ENCODE data around the gene TSPYL6. TPM values are rescaled to one million over a fixed set of nuclear protein-coding genes. Genes with fewer than 3 reads are reported as not detected.

The TSPYL6 gene
- total and polyA plus RNA-seq, 2 experiments from 2014 or later = not detected

DNA sequence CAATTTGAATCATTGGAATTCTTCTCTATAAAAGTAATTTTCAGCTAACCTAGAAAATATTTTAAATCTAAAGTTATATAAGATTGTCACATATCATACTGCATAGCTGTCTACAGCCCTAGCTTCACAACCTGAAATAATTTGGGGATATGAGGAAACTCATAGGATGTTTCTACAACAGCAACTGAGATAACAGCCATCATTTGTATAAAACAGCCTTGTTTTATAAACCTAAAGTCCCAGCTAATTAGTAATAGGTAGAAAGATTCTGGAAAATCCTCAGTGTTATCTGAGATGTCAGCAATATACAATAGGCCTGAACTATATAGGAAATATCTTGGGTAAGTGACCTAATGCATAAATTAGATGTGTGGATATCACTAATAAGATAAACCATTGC lies 47.6 kb upstream of the TSPYL6 start:
- H3K4me3 Mint-ChIP-seq = no peak overlapping the region
- H3K79me2 ChIP-seq (replicated peaks; ENCODE audit: insufficient read depth) = no peaks in the 10 kb centered on the region
- DNase-seq (ENCODE audit: low spot score) (no peak), ATAC-seq (no peak)
- H3K9me3 Mint-ChIP-seq = no peaks in the 10 kb centered on the region; the same call in 1 of the 3 replicates
- no peak overlapping the region for H2AFZ ChIP-seq
- H3K9me2 ChIP-seq (ENCODE audit: insufficient read depth) = no peaks in the 10 kb centered on the region
- no peak overlapping the region for H3K4me3 ChIP-seq
- no peak overlapping the region for H3K27ac Mint-ChIP-seq
- no peak overlapping the region for H3K4me2 ChIP-seq
- TF ChIP-seq JUNB (IDR thresholded peaks at IDR 0.05; ENCODE audit: unreplicated experiment) (no peak), EZH2 (IDR thresholded peaks at IDR 0.05; ENCODE audit: low read depth, unreplicated experiment) (no peak), REST (IDR thresholded peaks at IDR 0.05; ENCODE audit: unreplicated experiment) (no peak), ZNF114 (CRISPR knock-in tag; IDR thresholded peaks at IDR 0.05) (no peak)
- TF ChIP-seq, protein P1, sequence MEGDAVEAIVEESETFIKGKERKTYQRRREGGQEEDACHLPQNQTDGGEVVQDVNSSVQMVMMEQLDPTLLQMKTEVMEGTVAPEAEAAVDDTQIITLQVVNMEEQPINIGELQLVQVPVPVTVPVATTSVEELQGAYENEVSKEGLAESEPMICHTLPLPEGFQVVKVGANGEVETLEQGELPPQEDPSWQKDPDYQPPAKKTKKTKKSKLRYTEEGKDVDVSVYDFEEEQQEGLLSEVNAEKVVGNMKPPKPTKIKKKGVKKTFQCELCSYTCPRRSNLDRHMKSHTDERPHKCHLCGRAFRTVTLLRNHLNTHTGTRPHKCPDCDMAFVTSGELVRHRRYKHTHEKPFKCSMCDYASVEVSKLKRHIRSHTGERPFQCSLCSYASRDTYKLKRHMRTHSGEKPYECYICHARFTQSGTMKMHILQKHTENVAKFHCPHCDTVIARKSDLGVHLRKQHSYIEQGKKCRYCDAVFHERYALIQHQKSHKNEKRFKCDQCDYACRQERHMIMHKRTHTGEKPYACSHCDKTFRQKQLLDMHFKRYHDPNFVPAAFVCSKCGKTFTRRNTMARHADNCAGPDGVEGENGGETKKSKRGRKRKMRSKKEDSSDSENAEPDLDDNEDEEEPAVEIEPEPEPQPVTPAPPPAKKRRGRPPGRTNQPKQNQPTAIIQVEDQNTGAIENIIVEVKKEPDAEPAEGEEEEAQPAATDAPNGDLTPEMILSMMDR (conservative IDR thresholded peaks at IDR 0.05; ENCODE audit: low read depth in 2 of 2) = no peak
- no peaks in the 10 kb centered on the region for H4K20me1 ChIP-seq (replicated peaks; ENCODE audit: insufficient read depth)
- H3K36me3 Mint-ChIP-seq (ENCODE audit: low read depth) = no peaks in the 10 kb centered on the region
- H3K27me3 ChIP-seq (ENCODE audit: insufficient read depth) = no peaks in the 10 kb centered on the region
- no peaks in the 10 kb centered on the region for H3K4me1 Mint-ChIP-seq
- no peaks in the 10 kb centered on the region for H3K36me3 ChIP-seq (ENCODE audit: insufficient read depth)
- no peaks in the 10 kb centered on the region for H3K4me1 ChIP-seq (ENCODE audit: insufficient read depth)
- no peaks in the 10 kb centered on the region for H3K27me3 Mint-ChIP-seq (ENCODE audit: insufficient read depth, low read depth, poor library complexity)
- H3K27ac ChIP-seq (ENCODE audit: low read depth) = no peak overlapping the region
- H3F3A ChIP-seq (replicated peaks; ENCODE audit: low read depth) = no peaks in the 10 kb centered on the region

GRCh38 chr2:54298514-54298913 lies 42.5 kb upstream of the TSPYL6 start:
- H3K4me1 Mint-ChIP-seq = peaks cover 9% of the 10 kb centered on the region
- H3K9me2 ChIP-seq (ENCODE audit: insufficient read depth) = no peaks in the 10 kb centered on the region
- TF ChIP-seq REST (IDR thresholded peaks at IDR 0.05; ENCODE audit: unreplicated experiment) = no peak
- TF ChIP-seq EZH2 (IDR thresholded peaks at IDR 0.05; ENCODE audit: low read depth, unreplicated experiment) = no peak
- TF ChIP-seq, protein P1 (conservative IDR thresholded peaks at IDR 0.05; ENCODE audit: low read depth in 2 of 2) = no peak
- no peak for TF ChIP-seq CREB1 (CRISPR knock-in tag; IDR thresholded peaks at IDR 0.05; ENCODE audit: low read depth)
- TF ChIP-seq JUNB (IDR thresholded peaks at IDR 0.05; ENCODE audit: unreplicated experiment) = no peak
- TF ChIP-seq ZNF331 (CRISPR knock-in tag; IDR thresholded peaks at IDR 0.05; ENCODE audit: low read depth) = no peak
- TF ChIP-seq STAT1 (IDR thresholded peaks at IDR 0.05; ENCODE audit: unreplicated experiment) = no peak

More at GRCh38 chr2:54298514-54298913, 42.5 kb upstream of the TSPYL6 start:
- H3F3A ChIP-seq (replicated peaks; ENCODE audit: low read depth) = no peaks in the 10 kb centered on the region
- H3K27me3 Mint-ChIP-seq (ENCODE audit: insufficient read depth, low read depth, poor library complexity) = no peaks in the 10 kb centered on the region
- H3K4me1 ChIP-seq (ENCODE audit: insufficient read depth) = peaks cover 11% of the 10 kb centered on the region
- H3K4me3 ChIP-seq = no peak overlapping the region
- ATAC-seq = no peak
- no peaks in the 10 kb centered on the region for H3K27me3 ChIP-seq (ENCODE audit: insufficient read depth)
- H2AFZ ChIP-seq = peak overlapping the region; percentile 38; the same call in 1 of the 2 replicates
- H3K27ac Mint-ChIP-seq = no peak overlapping the region
- DNase-seq (ENCODE audit: low spot score) = no peak
- H4K20me1 ChIP-seq (replicated peaks; ENCODE audit: insufficient read depth) = no peaks in the 10 kb centered on the region
- H3K36me3 ChIP-seq (ENCODE audit: insufficient read depth) = no peaks in the 10 kb centered on the region
- no peak overlapping the region for H3K4me3 Mint-ChIP-seq
- no peaks in the 10 kb centered on the region for H3K79me2 ChIP-seq (replicated peaks; ENCODE audit: insufficient read depth)
- H3K27ac ChIP-seq (ENCODE audit: low read depth) = no peak overlapping the region
- no peak overlapping the region for H3K4me2 ChIP-seq
- no peaks in the 10 kb centered on the region; the same call in 2 of the 3 replicates for H3K9me3 Mint-ChIP-seq
- H3K36me3 Mint-ChIP-seq (ENCODE audit: low read depth) = no peaks in the 10 kb centered on the region
